Epithelial cell of proximal tubule (primary cell): ENCODE measurements around the gene PFKM. TPM values are rescaled to one million over a fixed set of nuclear protein-coding genes. Genes with fewer than 3 reads are reported as not detected.

Experiments
- DNase-seq: peaks from one replicate; pipeline ENCODE4 v3.0.0-alpha.2; 2011; ENCODE audit warnings: low read depth
- H3K4me3 ChIP-seq: 2 replicates; pipeline ENCODE4 v1.5.1; 2011; ENCODE audit warnings: low read depth, mild to moderate bottlenecking, low read length
- CTCF ChIP-seq: conservative IDR thresholded peaks from 2 replicates; pipeline ENCODE4 v1.5.1; 2012; ENCODE audit warnings: low read depth, mild to moderate bottlenecking, low read length
- total RNA-seq: library from RNA; depleted of rRNA; stranded (reverse); fragments of >200 nt; gene quantifications from 2 replicates; pipeline ENCODE4 v1.2.3, GENCODE V29; 2015

Gene PFKM
- total RNA-seq, result 23.9 and 42.5 TPM in 2 replicates

- peak within 1 kb of the TSS; percentile 78 for H3K4me3 ChIP-seq
- DNase-seq, result peak; percentile 57
- no peak for TF ChIP-seq CTCF
Measured at GRCh38 chr12:48119078-48119833, at the start of gene PFKM. Gene PFKM (plus strand): TSS chr12:48119364. CDS start chr12:48122775, 3,411 bp downstream.

- TF ChIP-seq CTCF, result no peak
- no peak for DNase-seq
- no peak overlapping the region for H3K4me3 ChIP-seq
Measured at GRCh38 chr12:48070033-48070432, 49.1 kb upstream of the PFKM start.

- no peak overlapping the region for H3K4me3 ChIP-seq
- no peak for DNase-seq
- no peak for TF ChIP-seq CTCF
Measured at GRCh38 chr12:48070731-48071130, 48.4 kb upstream of the PFKM start.

- no peak for DNase-seq
- no peak for TF ChIP-seq CTCF
- H3K4me3 ChIP-seq, result no peak overlapping the region
Measured at GRCh38 chr12:48071808-48072207, 47.4 kb upstream of the PFKM start.

GRCh38 chr12:48072266-48072665 is 46.9 kb upstream of the PFKM start:
- no peak for TF ChIP-seq CTCF
- no peak for DNase-seq
- H3K4me3 ChIP-seq, result no peak overlapping the region

- no peak for TF ChIP-seq CTCF
- DNase-seq, result no peak
- no peak overlapping the region for H3K4me3 ChIP-seq
Measured at GRCh38 chr12:48074266-48074665, 44.9 kb upstream of the PFKM start.

- no peak for TF ChIP-seq CTCF
- no peak for DNase-seq
- no peak overlapping the region for H3K4me3 ChIP-seq
Measured at GRCh38 chr12:48075832-48076231, 43.3 kb upstream of the PFKM start.
